Natural killer cell (primary cell): ENCODE results near the gene RHOB. TPM values are rescaled to one million over a fixed set of nuclear protein-coding genes. Genes with fewer than 3 reads are reported as not detected.

Experiments used
- ATAC-seq, 3 donors: fragments of 150-1000 bp in 2 of 3; fragments of 200-7000 bp in 1 of 3; cut with Tn5 transposase; 1 replicate in 1 of 3; 2 replicates in 2 of 3; pipeline ENCODE4 v1.10.0; 2021; ENCODE audit warnings: mild to moderate bottlenecking in 2 of 3, moderate library complexity in 2 of 3
- DNase-seq, 2 donors: peaks; one replicate each; pipeline versions ENCODE4 v3.0.0 to v3.0.0-alpha.2; 2013 to 2021; ENCODE audit warnings: mixed read lengths in 1 of 2
- H3K27ac ChIP-seq: one replicate; pipeline ENCODE4 v1.5.1; 2013; ENCODE audit warnings: mild to moderate bottlenecking, low read length
- H3K27me3 ChIP-seq: one replicate; pipeline ENCODE4 v1.6.1; 2013; ENCODE audit warnings: low read length; ENCODE audit not compliant: control insufficient read depth, insufficient read depth
- H3K36me3 ChIP-seq: one replicate; pipeline ENCODE4 v1.6.1; 2013; ENCODE audit warnings: low read length; ENCODE audit not compliant: control insufficient read depth, insufficient read depth
- H3K4me1 ChIP-seq: one replicate; pipeline ENCODE4 v1.6.1; 2013; ENCODE audit warnings: low read length; ENCODE audit not compliant: control insufficient read depth, insufficient read depth
- H3K4me3 ChIP-seq: one replicate; pipeline ENCODE4 v1.5.1; 2013; ENCODE audit warnings: low read length
- H3K9me3 ChIP-seq: one replicate; pipeline ENCODE4 v1.6.1; 2013; ENCODE audit warnings: low read length; ENCODE audit not compliant: control insufficient read depth, insufficient read depth
- H3K27ac Mint-ChIP-seq, 2 donors: one replicate each; pipeline ENCODE4 v1.8.0; 2022; ENCODE audit warnings: mild to moderate bottlenecking in 2 of 2, mixed read lengths in 2 of 2, moderate library complexity in 1 of 2
- H3K27me3 Mint-ChIP-seq, 2 donors: one replicate each; pipeline ENCODE4 v1.8.0; 2022; ENCODE audit warnings: low read depth in 2 of 2, mixed read lengths in 2 of 2
- H3K36me3 Mint-ChIP-seq: one replicate; pipeline ENCODE4 v1.8.0; 2022; ENCODE audit warnings: mixed read lengths
- H3K4me1 Mint-ChIP-seq, 2 donors: one replicate each; pipeline ENCODE4 v1.8.0; 2022; ENCODE audit warnings: mixed read lengths in 2 of 2
- H3K4me3 Mint-ChIP-seq: one replicate; pipeline ENCODE4 v1.8.0; 2022; ENCODE audit warnings: mild to moderate bottlenecking, moderate library complexity, mixed read lengths
- H3K9me3 Mint-ChIP-seq, 2 donors: one replicate each; pipeline ENCODE4 v1.8.0; 2022; ENCODE audit warnings: mixed read lengths in 2 of 2
- WGBS: methylation state at CpG from one replicate; pipeline ENCODE4 v1.1.7; 2013; ENCODE audit warnings: missing lambda C conversion rate; ENCODE audit not compliant: insufficient coverage; 5-methylcytosine and 5-hydroxymethylcytosine counted together
- intact Hi-C: fragments of 100-400 bp; cut with micrococcal nuclease; formaldehyde crosslinking; loops from one replicate; pipeline ENCODE4 v1.14.2; 2022
- total RNA-seq, 4 donors: library from RNA; stranded (reverse); fragments of 120-200 nt in 1 of 4; gene quantifications; one replicate each; pipeline versions ENCODE4 v1.2.3 to v1.2.4, GENCODE V29; 2013 to 2022
- TF ChIP-seq, protein P1 (sequence below): fragments of 200-600 bp; IDR thresholded peaks from one replicate; pipeline ENCODE4 v1.8.0; 2022; ENCODE audit warnings: antibody characterized with exemption

RHOB gene
- total RNA-seq, 3 donors from 2014 or later (not counting 1 experiment from before 2014, with no cell fraction given) = 50.8 to 222 (median 64.7) TPM

DNA sequence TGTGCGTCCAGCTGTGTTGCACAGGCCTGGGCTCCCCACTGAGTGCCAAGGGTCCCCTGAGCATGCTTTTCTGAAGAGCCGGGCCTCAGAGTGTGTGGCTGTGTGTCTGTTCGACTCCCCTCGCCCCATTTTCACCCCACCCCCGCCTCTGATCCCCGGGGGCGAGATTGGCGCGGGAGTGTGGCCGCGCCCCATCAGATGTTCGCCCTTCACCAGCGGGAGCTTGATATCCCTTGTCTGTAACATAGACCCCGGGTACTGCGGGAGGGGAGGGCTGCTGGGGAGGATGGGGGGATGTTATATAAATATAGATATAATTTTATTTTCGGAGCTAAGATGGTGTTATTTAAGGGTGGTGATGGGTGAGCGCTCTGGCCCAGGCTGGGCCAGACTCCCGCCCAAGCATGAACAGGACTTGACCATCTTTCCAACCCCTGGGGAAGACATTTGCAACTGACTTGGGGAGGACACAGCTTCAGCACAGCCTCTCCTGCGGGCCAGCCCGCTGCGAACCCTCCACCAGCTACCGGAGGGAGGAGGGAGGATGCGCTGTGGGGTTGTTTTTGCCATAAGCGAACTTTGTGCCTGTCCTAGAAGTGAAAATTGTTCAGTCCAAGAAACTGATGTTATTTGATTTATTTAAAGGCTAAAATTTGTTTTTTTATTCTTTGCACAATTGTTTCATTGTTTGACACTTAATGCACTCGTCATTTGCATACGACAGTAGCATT, 1.5 kb downstream of the RHOB start:
- Histone ChIP-seq H3K4me1 (peaks cover 20% of the 10 kb centered on the region), H3K9me3 (no peaks in the 10 kb centered on the region), H3K27ac (no peak overlapping the region), H3K4me3 (peak overlapping the region; percentile 61), H3K36me3 (no peaks in the 10 kb centered on the region), H3K27me3 (peaks cover 3% of the 10 kb centered on the region)
- H3K36me3 Mint-ChIP-seq = no peaks in the 10 kb centered on the region
- ATAC-seq = no peak
- H3K27me3 Mint-ChIP-seq = peaks cover 0 to 13% of the 10 kb centered on the region in 2 donors
- intact Hi-C loops = loop anchor here (5.0 kb wide), 1 partner anchor 546 kb away; the partner anchor contains the start of gene TTC32
- no peak for DNase-seq
- TF ChIP-seq, protein P1, sequence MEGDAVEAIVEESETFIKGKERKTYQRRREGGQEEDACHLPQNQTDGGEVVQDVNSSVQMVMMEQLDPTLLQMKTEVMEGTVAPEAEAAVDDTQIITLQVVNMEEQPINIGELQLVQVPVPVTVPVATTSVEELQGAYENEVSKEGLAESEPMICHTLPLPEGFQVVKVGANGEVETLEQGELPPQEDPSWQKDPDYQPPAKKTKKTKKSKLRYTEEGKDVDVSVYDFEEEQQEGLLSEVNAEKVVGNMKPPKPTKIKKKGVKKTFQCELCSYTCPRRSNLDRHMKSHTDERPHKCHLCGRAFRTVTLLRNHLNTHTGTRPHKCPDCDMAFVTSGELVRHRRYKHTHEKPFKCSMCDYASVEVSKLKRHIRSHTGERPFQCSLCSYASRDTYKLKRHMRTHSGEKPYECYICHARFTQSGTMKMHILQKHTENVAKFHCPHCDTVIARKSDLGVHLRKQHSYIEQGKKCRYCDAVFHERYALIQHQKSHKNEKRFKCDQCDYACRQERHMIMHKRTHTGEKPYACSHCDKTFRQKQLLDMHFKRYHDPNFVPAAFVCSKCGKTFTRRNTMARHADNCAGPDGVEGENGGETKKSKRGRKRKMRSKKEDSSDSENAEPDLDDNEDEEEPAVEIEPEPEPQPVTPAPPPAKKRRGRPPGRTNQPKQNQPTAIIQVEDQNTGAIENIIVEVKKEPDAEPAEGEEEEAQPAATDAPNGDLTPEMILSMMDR = no peak
- peaks cover 8% of the 10 kb centered on the region in 2 donors for H3K4me1 Mint-ChIP-seq
- H3K4me3 Mint-ChIP-seq = peak overlapping the region; percentile 87
- WGBS = 83% methylated on average over 24 of the region's 26 CpGs
- no peaks in the 10 kb centered on the region for H3K9me3 Mint-ChIP-seq
- H3K27ac Mint-ChIP-seq = peak overlapping the region; percentile 63 to 84

DNA sequence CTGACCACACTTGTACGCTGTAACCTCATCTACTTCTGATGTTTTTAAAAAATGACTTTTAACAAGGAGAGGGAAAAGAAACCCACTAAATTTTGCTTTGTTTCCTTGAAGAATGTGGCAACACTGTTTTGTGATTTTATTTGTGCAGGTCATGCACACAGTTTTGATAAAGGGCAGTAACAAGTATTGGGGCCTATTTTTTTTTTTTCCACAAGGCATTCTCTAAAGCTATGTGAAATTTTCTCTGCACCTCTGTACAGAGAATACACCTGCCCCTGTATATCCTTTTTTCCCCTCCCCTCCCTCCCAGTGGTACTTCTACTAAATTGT, 2.1 kb downstream of the RHOB start:
- WGBS = 71% methylated on average over 1 of the region's 1 CpG
- Histone ChIP-seq H3K9me3 (no peaks in the 10 kb centered on the region), H3K4me1 (peaks cover 20% of the 10 kb centered on the region), H3K4me3 (no peak overlapping the region), H3K27ac (no peak overlapping the region), H3K36me3 (no peaks in the 10 kb centered on the region), H3K27me3 (peaks cover 3% of the 10 kb centered on the region)
- Mint-ChIP-seq H3K27ac (no peak overlapping the region), H3K4me1 (peaks cover 8% of the 10 kb centered on the region in 2 donors), H3K9me3 (no peaks in the 10 kb centered on the region), H3K4me3 (peak overlapping the region; percentile 53), H3K36me3 (no peaks in the 10 kb centered on the region), H3K27me3 (peaks cover 0 to 15% of the 10 kb centered on the region in 2 donors)
- TF ChIP-seq, protein P1 = no peak
- ATAC-seq (no peak), DNase-seq (no peak)
- intact Hi-C loops = loop anchor here (5.0 kb wide), 1 partner anchor 547 kb away; the partner anchor contains the start of gene TTC32

- H3K36me3 ChIP-seq = no peaks in the 10 kb centered on the region
- Mint-ChIP-seq H3K4me1 (peaks cover 8% of the 10 kb centered on the region in 2 donors), H3K36me3 (no peaks in the 10 kb centered on the region), H3K27me3 (peaks cover 0 to 15% of the 10 kb centered on the region in 2 donors), H3K9me3 (no peaks in the 10 kb centered on the region), H3K27ac (no peak overlapping the region), H3K4me3 (peak overlapping the region; percentile 57)
- no peak for ATAC-seq
- no peak overlapping the region for H3K4me3 ChIP-seq
- peaks cover 20% of the 10 kb centered on the region for H3K4me1 ChIP-seq
- no peaks in the 10 kb centered on the region for H3K9me3 ChIP-seq
- intact Hi-C loops = loop anchor here (5.0 kb wide), 1 partner anchor 547 kb away; the partner anchor contains the start of gene TTC32
- H3K27me3 ChIP-seq = peaks cover 3% of the 10 kb centered on the region
- DNase-seq = no peak
- H3K27ac ChIP-seq = no peak overlapping the region
- 88% methylated on average over 6 of the region's 7 CpGs for WGBS
- TF ChIP-seq, protein P1 = no peak
Observed at GRCh38 chr2:20449501-20450200, 2.8 kb downstream of the RHOB start.
